ENCODE data around the gene SCARB1.
"Not testable (repeated sequence)": the region's sequence is repeated elsewhere in the genome, so short reads cannot be mapped to it uniquely, and the experiment has no call there.

SCARB1 gene

DNA sequence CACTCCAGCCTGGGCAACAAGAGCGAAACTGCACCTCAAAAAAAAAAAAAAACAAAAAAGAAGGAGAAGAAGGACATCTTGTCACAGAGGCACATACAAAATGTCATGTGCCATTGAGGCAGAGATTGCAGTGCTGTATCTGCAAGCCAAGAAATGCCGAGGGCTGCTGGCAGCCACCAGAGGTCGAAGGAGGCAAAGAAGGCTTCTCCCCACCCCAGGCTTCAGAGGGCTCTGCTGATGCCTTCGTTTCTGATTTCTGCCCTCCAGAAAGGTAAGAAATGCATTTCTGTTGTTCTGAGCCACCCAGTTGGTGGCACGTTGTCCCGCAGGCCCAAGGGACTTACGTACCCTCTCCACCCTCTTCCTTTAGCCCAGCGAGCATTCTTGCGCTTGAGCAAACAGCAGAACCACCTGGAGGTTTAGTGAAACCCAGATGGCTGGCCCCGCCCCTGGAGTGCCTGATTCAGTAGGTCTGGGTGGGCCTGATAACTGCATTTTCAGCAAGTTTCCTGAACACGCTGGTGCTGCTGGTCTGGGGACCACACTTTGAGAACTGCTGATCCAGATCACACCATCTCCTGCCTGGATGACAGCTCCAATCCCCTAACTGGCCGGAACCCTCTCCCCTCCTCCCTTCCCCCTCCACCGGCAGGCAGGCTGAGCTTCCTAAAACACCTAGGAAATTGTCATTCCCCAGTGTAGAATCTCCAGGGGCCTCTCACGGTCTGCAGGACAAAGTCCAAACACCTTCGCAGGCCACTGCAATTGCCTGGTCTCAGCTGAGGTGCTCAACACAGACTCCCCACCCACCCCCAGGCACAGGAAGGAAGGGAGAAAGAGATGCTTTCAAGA, 21.1 kb upstream of the SCARB1 start:
- DNase-seq (ENCODE audit: low read depth): no peak

DNA sequence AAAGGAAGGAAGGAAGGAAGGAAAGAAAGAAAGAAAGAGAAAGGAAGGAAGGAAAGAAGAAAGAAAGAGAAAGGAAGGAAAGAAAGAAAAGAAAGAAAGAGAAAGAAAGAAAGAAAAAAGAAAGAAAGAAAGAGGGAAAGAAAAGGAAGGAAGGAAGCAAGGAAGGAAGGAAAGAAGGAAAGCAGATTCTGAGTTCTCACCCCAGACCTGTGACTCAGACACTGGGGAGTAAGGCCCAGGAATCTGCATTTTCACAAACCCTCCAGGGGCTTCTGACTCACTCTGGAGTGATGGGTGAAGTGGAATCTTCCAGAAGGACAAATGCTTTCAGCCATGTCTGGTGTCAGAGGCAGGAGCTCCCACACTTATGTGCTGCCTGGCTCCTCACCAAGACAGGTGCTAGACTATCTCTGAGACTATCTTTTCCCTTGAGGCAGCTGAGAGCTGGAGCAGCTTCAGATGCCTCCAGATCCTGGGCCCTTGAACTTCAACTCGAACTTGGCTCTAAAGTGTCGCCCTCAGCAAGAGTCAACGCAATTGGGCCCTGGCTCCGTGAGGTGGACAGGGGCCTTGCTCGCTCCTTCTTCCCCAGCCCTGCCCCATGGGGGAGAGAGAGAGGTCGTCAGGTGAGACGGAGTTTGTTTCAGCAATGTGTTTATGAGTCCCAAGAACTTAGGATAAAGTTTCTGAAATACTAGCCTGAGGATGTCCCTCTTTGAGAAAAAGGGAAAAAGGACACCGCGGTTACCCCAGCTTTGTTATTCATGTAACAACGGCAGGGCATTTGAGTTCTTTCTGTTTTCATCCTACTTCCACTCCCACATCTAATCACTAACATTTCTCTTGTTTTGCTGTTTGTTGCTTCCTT, 19.8 kb upstream of the SCARB1 start:
- no peak for DNase-seq (ENCODE audit: low read depth)

DNA sequence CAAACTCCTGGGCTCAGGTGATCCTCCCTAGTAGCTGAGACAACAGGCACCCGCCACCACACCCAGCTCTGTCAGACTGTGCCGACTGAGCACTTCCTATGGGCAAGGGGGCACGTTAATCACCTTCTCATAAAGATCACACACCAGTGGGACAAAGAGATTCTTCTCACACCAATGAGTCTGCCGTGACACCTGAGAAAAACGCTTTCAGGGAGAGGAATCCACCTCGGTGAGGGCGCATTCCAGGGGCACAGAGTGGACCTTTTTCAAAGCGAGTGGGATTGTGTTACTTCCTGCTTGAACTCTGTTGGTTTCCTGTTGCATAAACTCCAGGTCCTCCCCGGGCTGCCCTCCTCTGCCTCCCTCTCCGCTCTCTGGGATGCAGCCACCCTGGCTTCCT, 17.5 kb upstream of the SCARB1 start:
- DNase-seq (ENCODE audit: low read depth): no peak

DNA sequence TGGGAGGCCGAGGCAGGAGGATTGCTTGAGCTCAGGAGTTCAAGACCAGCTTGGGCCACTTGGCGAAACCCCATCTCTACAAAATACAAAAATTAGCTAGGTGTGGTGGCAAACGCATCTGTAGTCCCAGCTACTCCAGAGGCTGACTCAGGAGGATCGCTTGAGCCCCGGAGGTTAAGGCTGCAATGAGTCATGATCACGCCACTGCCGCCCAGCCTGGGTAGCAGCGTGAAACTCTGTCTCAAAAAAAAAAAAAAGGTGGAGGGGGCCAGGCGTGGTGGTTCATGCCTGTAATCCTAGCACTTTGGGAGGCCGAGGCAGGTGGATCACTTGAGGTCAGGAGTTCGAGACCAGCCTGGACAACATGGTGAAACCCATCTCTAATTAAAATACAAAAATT, 16.7 kb upstream of the SCARB1 start:
- not testable (repeated sequence) for DNase-seq (ENCODE audit: low read depth)

DNA sequence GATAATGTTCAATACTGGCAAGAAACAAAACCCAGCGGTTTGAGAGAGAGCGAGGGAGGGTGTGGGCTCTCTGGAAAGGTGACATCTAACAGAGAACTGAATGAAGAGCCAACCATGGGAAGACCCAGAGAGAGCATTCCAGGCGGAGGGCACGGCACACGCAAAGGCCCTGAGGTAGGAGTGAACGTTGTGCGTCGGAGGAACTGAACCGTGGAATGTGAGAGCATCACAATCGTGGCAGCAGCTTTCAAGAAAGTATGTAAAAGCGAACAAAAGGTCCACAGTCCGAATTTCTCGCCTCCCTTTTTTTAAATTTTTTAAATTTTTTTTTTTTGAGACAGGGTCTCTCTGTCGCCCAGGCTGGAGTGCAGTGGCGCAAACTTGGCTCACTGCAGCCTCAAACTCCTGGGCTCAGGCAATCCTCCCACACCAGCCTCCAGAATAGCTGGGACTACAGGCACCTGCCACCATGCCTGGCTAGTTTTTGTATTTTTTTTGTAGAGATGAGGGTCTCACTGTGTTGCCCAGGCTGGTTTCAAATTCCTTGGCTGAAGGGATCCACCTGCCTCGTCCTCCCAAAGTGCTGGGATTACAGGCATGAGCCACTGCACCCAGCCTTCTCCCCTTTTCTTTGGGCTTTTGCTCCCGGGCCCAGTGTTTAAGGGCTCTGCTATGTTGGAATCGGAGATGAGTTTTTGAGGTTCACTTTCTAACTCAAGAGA, 15.3 kb upstream of the SCARB1 start:
- no peak for DNase-seq (ENCODE audit: low read depth)

DNA sequence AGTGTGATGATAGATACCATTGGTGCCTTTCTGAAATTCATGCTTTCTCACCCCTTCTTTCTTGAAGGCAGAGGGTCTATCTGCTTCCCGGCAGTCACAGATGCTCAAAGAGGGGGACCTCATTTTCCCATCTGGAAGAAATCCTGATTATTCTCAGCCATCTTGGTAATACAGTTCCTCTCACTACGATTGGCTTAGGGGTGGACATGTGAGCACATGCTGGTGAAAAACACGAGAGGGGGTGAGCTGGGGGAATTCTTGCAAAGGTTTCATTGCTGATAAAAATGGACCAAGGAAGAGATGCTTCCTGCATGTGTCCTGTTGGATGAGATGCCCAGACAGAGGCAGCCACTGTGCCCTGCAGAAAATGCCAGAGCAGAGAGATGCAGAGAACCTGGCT, 13.8 kb upstream of the SCARB1 start:
- DNase-seq (ENCODE audit: low read depth): no peak

DNA sequence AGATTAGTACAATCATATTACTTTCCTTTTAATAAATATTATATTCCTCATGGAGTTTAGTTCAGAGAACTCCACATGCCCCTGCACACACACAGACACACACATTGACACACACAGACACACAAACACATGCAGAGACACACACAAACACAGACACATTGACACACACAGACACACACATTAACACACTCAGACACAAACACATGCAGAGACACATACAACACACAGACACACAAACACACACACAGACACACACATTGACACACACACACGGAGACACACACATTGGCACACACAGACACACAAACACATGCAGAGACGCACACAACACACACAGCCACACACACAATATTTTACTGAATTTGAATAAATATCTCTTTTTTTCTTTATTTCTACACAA, 12.5 kb upstream of the SCARB1 start:
- DNase-seq (ENCODE audit: low read depth): no peak

DNA sequence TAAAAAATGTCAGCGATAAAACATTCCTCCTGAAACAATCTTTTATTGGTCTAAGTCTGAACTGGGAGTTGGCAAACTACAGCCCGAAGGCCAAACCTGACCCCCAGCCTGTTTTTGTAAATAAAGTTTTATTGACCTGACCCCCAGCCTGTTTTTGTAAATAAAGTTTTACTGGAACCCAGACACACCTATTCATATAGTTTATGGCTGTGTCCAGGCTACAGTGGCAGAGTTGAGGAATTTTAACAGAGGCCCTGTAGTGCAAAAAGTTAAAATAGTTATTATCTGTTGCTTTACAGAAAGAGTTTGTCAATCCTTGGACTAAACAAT, 12.1 kb upstream of the SCARB1 start:
- no peak for DNase-seq (ENCODE audit: low read depth)

DNA sequence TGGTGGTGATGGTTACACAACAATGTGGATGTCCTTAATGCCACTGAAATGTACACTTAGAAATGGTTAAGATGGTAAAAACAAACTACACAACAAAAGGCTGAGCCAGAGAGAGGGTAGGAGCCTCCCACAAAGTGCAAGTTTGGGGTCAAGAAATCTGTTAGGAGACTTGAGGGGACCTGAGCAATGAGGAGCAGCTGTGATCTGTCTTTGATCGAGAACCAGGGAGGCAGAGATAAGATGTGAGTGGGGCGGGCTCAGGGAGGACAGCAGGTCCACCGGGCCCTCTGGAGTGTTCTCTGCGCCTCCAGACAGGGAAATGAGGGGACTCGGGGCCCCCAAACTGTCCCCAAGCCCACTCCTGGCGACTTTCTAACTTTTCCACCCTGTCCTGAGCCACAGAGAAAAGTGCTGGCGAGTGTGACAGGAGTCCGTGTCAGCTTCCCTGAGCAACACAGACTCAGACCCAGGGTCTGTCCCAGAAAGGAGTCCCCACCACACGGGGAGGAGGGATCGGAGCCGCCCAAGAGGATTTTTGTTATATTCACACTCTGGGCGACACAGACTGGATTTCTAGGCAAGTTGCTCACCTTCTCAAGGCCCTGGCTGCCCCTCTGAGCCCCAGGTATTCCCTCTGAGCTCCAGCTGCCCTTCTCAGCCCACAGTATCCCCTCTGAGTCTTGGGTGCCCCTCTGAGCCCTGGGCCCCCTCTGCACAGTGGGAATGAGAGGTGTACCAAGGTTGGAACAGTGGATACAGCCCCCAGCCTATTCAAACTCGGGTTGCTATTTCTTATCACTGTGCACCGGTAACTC, 11.5 kb upstream of the SCARB1 start:
- DNase-seq (ENCODE audit: low read depth): no peak

DNA sequence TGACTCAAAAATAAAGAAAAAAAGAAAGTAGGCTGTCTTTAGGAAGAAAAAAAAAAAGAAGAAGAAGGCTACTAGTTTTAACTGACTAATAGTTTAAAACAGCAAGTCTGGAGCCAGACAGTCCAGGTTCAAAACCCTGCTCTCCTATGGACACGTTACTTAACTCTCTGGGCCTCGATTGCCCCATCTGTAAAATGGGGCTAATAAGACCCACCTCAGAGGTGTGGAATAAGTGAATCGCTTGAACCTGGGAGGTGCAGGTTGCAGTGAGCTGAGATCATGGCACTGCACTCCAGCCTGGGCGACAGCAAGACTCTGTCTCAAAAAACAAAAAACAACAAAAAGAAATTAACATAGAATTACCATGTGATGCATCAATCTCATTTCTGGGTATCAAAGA, 10.5 kb upstream of the SCARB1 start:
- no peak for DNase-seq (ENCODE audit: low read depth)

DNA sequence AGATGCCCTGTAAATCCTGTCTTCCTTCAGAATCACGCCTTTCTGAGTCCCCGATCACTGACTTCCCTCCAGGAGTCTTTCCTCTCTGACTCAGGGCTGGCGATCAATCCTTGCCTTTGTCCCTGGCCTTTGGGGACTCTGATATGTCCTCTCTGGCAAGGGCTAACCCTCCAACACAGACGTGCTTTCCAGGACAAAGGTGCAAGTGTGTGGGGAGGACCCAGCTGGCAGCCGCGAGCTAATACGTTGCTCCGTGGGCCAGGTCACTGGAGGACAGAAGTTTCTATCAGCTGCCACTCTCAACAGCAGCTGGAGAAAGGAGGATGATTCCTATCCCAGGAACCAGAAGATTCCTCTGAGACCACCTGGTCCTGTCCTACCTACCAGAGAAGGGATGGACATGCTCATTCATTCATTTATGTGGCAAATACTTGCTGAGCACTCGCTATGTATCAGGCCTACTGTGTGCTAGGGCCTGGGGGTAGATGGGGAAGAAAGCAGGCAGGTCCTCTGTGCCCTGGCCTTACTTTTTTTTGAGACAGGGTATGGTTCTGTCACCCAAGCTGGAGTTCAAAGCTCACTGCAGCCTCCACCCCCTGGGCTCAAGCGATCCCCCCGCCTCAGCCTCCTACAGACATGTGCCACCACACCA, 8.5 kb upstream of the SCARB1 start:
- DNase-seq (ENCODE audit: low read depth): no peak

DNA sequence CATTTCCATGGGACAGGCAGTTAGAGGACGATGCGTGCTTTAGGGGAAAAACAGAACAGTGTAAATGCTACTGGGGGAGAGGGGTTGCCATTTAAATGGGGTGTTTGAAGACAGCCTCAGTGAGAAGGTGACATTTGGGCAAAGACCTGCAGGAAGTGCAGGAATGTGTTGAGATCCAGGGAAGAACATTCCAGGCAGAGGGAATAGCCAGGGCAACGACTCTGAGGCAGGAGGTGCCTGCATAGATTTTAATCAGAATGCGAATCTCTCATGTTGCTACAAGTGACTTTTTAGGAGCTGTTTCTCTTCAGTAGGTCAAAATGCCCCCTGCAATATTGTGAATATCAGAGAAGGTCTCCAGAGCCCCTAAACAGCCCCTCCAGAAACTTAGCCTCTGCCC, 7.6 kb upstream of the SCARB1 start:
- no peak for DNase-seq (ENCODE audit: low read depth)

DNA sequence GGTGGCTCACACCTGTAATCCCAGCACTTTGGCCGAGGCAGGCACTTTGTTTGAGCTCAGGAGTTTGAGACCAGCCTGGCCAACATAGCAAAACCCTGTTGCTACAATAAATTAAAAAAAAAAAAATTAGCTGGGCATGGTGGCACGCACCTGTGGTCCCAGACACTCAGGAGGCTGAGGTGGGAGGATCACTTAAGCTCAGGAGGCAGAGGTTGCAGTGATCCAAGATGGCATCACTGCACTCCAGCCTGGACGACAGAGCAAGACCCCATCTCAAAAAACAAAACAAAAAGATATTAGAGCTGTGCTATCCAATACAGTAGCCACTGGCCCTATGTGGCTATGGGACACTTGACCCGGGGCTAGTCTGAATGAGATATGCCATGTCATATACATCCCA, 6.9 kb upstream of the SCARB1 start:
- no peak for DNase-seq (ENCODE audit: low read depth)

DNA sequence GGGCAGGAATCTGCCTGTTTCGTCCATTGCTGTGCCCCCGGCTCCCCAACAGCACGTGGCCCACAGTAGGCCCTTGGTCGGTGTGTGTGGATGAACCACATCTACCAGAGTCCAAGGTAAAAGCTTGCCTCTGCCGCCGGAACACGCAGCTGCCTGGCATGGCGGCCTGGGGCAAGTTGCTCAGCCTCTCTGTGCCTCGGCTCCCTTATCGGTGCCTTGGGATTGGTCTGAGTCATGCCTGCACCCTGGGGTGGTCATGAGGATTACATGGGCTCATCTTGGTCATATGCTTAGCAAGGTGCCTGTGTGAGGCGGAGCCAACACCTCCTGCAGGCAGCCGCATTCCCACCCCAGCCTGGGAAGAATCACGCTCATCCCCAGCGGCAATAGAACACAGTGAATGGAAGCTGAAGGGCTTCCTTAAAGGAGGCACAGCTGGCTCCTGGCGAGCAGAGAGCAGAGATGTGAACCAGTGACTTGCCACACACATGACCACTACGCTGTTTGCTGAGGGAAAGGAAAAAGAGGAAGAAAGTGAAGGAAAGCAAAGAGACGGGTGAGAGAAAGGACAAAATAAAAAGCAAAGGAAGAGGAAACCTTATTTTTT, 5.5 kb upstream of the SCARB1 start:
- no peak for DNase-seq (ENCODE audit: low read depth)

DNA sequence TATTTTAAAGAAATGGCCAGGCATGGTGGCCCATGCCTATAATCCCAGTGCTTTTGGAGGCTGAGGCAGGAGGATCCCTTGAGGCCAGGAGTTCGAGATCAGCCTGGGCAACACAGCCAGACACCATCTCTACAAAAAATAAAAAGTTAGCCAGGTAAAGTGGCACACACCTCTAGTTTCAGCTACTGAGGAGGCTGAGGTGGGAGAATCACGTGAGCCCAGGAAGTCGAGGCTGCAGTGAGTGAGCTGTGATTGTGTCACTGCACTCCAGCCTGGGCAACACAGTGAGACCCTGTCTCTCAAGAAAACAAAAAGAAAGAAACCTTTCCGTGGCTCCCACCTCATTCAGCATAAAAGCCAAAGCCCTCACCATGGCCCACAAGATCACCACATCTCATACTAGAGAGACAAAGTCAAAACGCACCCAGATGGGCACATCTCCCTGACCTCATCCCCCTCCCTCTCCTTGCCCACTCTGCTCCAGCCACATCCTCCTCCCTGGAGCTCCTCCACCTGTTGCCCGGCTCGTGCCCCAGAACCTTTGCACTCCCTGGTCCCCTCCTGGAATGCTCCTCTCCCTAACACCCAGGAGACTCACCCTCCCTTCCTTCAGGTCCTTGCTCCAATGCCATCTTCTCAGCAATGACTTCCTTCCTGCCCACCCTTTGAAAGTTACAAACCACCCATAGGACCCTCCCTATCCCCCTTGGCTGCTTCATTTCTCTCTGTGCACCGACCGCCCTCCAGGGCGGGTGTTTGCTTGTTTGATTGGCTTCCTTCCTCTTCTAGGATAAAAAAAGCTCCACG, 4.8 kb upstream of the SCARB1 start:
- DNase-seq (ENCODE audit: low read depth): no peak

DNA sequence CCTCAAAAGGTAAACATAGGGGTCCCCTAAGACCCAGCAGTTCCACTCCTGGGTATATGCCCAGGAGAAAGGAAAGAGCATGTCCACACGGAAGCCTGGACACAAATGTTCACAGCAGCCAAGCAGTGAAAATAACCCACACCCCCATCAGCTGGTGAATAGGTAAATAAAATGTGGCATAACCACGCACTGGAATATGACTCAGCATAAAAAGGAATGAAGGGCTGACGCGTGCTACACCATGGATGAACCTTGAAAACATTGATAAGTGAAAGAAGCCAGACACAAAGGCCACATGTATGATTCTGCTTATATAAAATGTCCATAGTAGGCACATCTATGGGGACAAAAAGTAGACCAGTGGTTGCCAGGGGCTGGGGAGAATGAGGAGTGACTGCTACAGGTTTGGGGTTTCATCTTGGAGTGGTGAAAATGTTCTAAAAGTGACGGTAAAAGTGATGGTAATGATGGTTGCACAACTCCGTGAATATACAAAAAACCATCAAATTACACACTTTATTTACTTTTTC, 3.8 kb upstream of the SCARB1 start:
- DNase-seq (ENCODE audit: low read depth): no peak

DNA sequence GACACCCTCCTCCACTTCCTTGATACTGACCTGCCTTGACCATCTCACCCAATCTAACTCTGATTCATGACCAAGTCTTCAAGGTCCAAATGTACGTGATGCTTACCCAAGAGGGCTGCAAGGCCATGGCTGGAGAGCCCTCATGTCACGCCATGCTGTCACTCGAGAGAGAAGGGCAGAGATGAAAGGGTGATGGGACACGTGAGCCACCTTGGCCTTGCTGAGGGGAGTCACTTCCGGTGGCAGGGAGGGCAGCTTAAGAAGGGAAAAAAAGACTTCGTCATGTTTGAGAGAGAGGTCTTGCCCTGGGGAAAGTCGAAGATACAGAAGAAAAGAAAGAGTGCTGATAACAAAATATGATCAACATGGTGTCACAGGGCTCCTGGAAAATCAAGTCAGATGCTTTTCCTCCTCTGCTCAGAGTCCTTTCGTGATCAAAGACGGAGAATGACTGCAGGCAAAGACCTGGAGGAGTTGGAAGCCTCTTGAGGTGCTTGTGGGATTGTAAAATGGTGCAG, 3.3 kb upstream of the SCARB1 start:
- DNase-seq (ENCODE audit: low read depth): no peak

DNA sequence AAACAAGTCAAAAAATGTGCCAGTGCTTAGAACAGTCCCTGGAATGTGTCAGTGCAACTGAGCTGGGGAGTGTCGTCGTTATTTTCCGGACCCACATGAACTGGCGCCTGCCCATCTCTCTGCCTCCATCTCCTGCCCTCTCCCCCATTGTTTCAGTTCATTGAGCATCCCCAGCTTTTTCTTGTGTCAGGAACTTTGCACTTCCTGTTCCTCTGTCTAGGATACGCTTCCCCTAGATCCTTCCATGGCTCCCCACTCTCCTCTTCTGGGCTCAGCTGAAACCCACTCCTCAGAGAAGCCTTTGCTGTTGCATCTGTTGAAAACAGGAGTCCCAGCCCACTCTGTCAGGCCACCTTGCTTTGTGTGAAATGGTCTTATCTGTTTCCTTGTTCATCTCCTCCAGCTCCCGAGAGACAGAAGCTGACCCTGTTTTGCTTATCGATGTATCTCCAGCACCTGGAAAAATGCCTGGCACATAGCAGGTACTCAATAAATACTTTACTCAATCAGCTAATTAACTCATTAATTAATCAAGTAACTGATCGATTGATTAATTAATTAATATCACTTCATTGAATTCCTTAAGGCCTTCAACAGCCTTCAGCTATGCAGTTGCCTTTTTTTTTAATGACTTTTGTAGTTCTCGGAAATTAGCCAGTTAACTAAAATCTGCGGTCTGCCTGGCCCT, 2.7 kb upstream of the SCARB1 start:
- DNase-seq (ENCODE audit: low read depth): no peak

DNA sequence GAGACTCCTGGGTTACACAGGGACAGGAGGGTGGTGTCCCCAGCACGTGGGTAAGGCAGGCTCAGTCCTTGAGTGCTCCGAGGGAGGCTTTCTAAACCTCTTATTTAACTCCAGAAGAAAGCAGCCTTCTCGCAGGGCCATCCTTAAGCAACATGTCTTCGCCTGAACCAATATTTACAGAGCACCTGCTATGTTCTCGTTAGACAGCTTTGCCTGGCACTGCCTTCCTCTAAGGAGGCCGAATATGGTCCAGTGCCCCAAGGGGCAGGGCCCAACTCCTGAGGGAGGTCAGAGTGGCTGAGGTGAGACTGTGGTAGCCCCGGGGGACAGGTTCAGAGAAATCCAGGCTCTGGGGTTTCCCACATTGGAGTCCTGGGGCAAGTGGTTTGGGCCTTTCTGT, 2.1 kb upstream of the SCARB1 start:
- no peak for DNase-seq (ENCODE audit: low read depth)

All from stimulated activated CD8-positive, alpha-beta memory T cell treated with anti-CD3 and anti-CD28 coated beads, Interleukin-4, amount 100 ng/mL, for 24 hours (primary cell).